Kidney capillary endothelial cell (primary cell): Measurements from ENCODE around the gene ABHD3.
A peak's percentile ranks its signal among the peaks of the same experiment; 100 is the strongest.
"Not testable (repeated sequence)": the region's sequence is repeated elsewhere in the genome, so short reads cannot be mapped to it uniquely, and the experiment has no call there.

Experiments used
- DNase-seq: peaks from one replicate; pipeline ENCODE4 v3.0.0-alpha.2; 2018; ENCODE audit warnings: low spot score

The ABHD3 gene

DNA sequence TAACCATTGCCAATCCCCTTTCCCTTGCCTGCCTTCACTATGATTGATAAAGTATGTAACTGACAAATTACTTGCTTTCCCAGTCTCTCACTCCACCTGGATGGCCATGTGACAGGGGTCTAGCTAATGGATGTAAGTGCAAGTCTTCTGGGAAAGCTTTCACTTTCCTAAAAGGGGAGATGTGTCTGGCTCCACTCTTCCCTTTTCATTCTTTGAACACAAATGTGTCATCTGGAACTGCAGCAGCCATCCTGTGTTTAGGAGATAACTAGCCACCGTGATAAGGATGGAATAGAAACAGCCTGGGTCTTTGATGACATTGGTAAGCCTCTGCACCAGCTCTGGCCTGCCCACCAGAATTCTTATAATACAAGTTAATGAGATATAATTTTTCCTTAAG lies 54.3 kb downstream of the ABHD3 start:
- no peak for DNase-seq

DNA sequence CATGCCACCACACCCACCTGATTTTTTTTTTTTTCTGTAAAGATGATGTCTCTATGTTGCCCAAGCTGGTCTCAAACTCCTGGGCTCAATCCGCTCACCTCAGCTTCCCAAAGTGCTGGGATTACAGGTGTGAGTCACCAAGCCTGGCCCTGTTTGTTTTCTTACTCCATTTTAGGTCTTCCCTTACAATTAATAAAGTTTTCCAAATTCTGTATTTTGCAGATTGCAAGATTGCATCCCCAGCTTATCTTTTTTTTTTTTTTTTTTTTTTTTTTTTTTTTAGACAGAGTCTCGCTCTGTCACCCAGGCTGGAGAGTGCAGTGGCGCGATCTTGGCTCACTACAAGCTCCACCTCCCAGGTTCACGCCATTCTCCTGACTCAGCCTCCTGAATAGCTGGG lies 64.2 kb downstream of the ABHD3 start:
- DNase-seq, result not testable (repeated sequence)

DNA sequence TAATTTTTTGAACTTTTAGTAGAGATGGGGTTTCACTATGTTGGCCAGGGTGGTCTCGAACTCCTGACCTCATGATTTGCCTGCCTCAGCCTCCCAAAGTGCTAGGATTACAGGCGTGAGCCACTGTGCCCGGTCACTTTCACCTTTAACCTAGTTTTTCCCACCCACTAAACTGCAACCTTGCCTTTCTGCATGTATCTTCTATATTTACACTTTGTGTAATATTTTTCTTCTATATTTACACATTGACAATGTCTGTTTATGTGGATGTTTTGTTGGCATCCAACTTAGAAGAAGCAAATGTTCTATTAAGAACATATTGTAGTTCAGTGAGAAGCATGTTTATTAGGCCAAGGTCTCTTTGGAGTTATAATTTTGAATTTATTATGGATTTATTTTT lies 65.8 kb downstream of the ABHD3 start:
- DNase-seq, result no peak

DNA sequence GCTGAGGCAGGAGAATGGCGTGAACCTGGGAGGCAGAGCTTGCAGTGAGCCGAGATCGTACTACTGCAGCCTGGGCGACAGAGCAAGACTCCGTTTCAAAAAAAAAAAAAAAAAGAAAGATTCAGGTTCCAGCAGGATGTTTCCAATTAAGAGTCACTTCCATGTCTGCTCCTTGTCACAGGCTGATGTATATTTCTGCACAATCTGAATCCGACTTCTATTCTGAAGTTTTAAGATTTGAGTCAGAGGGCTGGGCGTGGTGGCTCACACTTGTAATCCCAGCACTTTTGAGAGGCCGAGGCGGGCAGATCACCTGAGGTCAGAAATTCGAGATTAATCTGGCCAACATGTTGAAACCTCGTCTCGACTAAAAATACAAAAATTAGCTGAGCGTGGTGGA lies 67.8 kb downstream of the ABHD3 start:
- DNase-seq, result no peak

DNA sequence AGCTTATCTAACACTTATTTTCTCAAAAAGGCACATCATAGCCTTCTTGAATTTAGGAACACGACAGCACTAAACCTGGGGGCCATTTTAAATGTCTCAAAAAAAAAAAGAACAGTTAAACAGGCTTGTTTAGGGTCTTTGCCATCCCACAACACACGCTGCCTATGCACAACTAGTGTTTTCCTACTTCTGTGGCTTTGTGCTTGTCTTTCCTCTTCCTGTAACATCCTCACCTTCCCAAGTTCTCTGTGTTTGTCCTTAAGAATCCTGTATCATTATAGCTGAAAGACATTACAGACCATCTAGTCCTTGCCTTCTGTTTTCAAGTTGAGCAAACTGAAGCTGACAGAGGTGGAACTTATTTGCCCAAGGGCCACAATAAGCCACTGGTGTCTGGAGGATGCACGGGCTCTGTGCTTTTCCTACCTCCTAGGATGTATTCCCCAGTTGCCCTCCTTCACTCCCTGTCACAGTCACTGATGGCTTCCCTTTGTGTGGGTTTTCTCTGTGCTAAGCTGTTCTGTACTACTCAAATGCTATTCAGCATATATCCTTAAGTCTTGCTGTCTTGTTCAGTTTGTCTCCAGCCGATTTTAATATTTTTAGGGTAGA lies 69.9 kb downstream of the ABHD3 start:
- DNase-seq, result no peak

DNA sequence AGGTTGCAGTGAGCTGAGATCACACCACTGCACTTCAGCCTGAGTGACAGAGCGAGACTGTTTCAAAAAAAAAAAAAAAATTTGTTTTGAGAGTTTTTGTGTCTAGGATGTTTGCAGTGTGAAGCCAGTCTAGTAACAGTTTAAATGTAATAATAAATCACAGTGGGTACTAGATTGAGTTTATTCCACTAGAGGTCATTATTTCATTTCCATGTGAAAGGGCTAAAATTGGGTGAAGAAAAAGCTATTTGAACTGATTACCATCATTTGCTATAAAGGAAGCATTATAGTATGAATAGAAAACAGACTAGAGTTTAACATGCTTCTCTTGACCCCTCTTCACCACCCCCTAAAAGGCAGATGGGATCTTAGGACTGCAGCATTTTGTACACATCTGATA lies 72.2 kb downstream of the ABHD3 start:
- no peak for DNase-seq

DNA sequence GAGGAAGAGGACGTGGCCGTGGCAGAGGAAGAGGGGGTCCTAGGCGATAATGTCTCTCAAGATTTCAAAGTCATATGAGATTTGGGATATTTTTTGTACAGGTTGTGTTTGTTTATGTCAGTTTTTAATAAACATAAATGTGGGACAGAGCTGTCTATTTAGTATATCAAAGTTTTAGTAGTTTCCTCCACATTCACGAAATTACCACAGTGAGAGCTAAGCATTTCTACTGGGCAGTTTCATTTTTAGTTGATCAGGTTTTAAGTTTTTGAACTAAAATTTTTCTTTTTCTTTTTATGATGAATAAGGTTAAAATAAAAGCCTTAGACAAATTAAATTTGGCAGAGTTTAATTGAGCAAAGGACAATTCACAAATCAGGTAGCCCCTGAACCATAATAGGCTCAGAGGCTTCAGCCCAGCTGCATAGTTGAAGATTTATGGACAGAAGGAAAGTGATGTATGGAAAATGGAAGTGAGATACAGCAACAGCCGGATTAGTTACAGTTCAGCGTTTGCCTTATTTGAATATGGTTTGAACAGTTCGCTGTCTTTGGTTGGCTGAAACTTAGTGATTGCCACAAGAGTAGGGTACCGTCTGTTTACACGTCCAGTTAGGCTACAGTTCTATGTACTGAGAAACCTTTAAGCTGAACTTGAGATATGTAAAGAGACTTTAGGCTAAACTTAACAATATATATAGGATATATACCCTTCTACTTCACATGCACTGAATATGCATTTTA lies 75.3 kb downstream of the ABHD3 start:
- DNase-seq, result no peak

DNA sequence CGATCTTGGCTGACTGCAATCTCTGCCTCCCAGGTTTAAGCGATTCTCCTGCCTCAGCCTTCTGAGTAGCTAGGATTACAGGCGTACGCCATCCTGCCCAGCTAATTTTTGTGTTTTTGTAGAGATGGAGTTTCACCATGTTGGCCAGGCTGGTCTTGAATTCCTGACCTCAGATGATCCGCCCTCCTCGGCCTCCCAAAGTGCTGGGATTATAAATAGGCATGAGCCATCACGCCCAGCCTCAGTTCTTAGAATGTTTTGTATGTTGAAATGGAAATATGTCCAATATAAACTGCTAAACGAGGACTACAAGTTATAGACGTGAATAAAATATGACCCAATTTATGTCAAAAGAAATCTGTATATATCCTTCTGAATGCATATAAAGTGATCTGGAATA lies 82.9 kb downstream of the ABHD3 start:
- DNase-seq, result not testable (repeated sequence)

DNA sequence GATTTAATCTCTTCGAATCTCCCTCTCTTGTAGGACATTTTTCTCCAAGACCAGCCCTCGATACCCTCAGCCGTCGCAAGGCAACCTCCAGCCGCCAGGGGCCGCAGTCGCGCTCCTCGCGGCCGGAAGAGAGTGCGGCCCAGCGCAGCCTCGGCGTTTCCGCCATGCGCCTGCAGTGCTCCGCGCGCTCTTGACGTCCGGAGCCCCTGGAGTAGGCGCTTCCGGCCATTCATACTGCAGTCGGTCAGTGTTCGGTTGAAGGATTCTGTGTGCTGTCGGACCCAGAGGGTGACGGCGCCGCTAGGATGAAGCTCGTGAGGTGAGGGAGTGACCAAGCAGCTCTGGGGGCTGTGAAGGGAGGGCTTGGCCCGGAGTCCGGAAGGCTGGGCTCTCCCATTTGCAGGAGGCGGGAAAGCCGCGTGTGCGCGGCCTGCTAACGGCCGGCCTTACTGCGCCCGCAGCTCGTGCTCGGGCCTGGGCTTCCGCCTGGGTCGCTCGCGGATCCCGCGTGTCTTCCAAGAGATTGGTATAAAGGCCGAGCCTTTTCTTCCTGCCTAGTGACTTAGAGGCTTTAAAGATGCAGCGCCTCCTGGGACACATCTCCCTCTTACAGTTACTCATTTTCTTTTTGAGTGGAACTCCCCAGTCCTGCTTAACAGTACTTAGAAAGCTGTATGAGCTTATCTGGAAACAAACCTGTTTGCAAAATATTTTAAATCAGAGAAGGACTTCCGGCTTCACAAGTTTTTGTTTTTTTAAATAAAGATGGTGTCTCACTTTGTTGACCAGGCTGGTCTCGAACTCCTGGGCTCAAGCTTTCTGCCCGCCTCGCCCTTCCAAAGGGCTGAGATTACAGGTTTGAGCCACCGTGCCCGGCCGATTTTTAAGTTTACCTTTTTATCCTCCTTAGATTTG lies 92.2 kb downstream of the ABHD3 start, which contains the start of gene SNRPD1:
SNRPD1 (plus strand) TSS at position 190 of the 915 bp plus-strand sequence; CDS start at position 306, 116 bp downstream.
- peak; percentile 92 for DNase-seq

DNA sequence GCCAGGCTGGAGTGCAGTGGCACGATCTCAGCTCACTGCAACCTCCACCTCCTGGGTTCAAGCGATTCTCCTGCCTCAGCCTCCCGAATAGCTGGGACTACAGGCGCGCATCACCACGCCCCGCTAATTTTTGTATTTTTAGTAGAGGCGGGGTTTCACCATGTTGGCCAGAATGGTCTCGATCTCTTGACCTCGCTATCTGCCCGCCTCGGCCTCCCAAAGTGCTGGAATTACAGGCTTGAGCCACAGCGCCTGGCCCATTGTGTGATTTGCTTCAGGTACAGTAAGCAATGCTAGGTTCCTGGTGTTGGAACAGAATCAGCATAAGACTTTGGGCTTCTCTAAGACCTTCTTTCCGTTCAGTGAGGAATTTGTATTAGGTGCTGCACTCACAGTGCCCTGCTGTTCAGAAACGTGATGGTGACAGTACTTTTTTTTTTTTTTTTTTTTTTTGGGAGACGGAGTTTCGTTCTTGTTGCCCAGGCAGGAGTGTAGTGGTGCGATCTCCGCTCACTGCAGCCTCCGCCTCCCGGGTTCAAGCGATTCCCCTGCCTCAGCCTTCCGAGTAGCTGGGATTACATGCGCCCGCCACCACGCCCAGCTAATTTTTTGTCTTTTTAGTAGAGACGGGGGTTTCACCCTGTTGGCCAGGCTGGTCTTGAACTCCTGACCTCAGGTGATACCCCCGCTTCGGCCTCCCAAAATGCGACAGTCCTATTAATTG lies 93.0 kb downstream of the ABHD3 start:
- DNase-seq, result not testable (repeated sequence)

DNA sequence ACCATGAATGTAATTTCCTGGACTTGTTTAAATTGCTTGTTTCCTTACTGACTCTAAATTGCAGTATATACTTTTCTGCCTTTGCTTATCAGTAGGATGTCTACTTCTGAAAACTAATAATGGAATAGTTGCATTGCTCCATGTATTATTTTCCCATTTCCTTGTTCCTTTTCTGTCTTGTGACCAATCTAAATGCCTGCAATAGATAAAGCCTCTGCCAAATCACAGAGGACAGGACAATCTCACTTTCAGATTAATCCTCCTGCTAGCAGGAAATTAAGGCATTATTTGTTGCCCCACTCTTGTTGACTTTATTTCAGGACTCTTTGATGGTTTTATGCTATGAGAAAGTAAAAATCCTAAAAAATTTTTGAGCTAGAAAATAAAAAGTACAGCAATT lies 99.4 kb downstream of the ABHD3 start:
- DNase-seq, result no peak

DNA sequence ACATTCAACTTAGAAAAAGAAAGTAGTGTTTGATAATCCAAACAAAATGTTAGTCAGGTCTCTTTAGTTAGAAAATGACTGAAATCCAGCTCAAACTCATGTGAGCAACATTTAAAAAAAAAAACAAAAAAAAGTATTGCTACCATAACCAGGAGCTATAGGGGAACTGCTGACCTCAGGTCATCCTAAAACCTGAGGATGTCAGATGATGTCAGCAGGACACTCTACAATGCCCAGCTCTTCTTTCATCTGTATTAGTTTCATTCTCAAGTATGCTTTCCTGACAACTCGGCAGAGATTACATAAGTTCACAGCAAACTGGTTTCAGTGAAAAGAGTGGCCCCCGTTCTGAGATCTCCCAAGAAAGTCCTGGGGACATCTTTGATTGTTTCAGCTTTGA lies 99.9 kb downstream of the ABHD3 start:
- DNase-seq, result no peak

DNA sequence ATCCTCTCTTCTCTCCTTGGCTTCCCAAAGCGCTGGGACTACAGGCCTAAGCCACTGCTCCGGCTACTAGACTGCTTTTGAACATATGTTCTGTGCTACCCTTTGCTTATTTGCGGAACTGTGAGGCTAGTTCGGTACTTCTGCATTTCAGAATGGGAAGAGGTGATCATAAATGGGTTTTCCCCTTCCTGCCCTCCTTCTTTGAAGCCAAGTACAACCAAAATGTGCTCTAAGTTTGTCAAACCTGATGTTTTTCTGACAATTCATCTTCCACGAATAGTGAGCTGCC lies 102.3 kb downstream of the ABHD3 start:
- no peak for DNase-seq
